IPS-18a (cell line): ENCODE results near the gene C10orf95.

Source experiments
- H3K27ac ChIP-seq: one replicate; pipeline ENCODE4 v1.5.1; 2013; ENCODE audit warnings: low read length
- H3K27me3 ChIP-seq: one replicate; pipeline ENCODE4 v1.6.1; 2013; ENCODE audit warnings: mild to moderate bottlenecking, low read length; ENCODE audit not compliant: control insufficient read depth, insufficient read depth
- H3K36me3 ChIP-seq: one replicate; pipeline ENCODE4 v1.6.1; 2013; ENCODE audit warnings: low read depth, low read length; ENCODE audit not compliant: control insufficient read depth
- H3K4me1 ChIP-seq: one replicate; pipeline ENCODE4 v1.6.1; 2013; ENCODE audit warnings: low read depth, low read length; ENCODE audit not compliant: control insufficient read depth
- H3K4me3 ChIP-seq: one replicate; pipeline ENCODE4 v1.5.1; 2013; ENCODE audit warnings: low read length
- H3K9ac ChIP-seq: one replicate; pipeline ENCODE4 v1.6.1; 2013; ENCODE audit warnings: mild to moderate bottlenecking, low read length, moderate library complexity
- H3K9me3 ChIP-seq: one replicate; pipeline ENCODE4 v1.6.1; 2013; ENCODE audit warnings: low read depth, low read length; ENCODE audit not compliant: control insufficient read depth

C10orf95 gene

DNA sequence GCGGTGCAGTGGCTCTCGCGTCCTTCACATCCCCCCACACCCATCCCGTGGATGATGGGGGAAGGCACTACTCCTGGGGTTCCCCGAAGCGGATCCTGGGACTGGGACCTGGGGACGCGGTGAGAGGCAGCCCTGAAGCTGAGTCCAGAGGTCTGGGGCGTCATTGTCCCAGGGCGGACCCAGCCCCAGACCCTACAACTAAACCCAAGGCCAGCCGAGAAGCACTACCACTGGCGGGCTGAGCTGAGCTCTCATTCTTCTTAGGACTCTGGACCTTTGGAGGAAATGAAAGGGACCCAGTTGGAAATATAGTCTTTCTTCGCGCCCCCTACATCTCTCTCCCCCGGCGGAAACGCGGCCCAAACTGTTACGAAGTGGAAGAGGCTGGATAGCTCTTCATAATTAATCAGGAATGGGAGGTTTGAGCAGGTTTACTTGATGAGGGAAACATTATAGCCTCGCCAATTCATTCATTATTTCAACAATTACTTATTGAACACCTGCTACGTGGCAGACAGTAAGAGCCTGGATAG, 31.1 kb downstream of the C10orf95 start:
- H3K27me3 ChIP-seq: peaks cover 14% of the 10 kb centered on the region
- H3K4me3 ChIP-seq: peak overlapping the region; percentile 84
- H3K36me3 ChIP-seq: peaks cover 3% of the 10 kb centered on the region
- no peak overlapping the region for H3K27ac ChIP-seq
- peak overlapping the region; percentile 63 for H3K9ac ChIP-seq
- H3K9me3 ChIP-seq: no peaks in the 10 kb centered on the region
- peaks cover 5% of the 10 kb centered on the region for H3K4me1 ChIP-seq

GRCh38 chr10:102419269-102420180, 31.8 kb downstream of the C10orf95 start:
- H3K36me3 ChIP-seq: peaks cover 3% of the 10 kb centered on the region
- no peaks in the 10 kb centered on the region for H3K9me3 ChIP-seq
- H3K9ac ChIP-seq: peak overlapping the region; percentile 0
- peak overlapping the region; percentile 84 for H3K4me3 ChIP-seq
- H3K27me3 ChIP-seq: peaks cover 14% of the 10 kb centered on the region
- peaks cover 5% of the 10 kb centered on the region for H3K4me1 ChIP-seq
- H3K27ac ChIP-seq: no peak overlapping the region

DNA sequence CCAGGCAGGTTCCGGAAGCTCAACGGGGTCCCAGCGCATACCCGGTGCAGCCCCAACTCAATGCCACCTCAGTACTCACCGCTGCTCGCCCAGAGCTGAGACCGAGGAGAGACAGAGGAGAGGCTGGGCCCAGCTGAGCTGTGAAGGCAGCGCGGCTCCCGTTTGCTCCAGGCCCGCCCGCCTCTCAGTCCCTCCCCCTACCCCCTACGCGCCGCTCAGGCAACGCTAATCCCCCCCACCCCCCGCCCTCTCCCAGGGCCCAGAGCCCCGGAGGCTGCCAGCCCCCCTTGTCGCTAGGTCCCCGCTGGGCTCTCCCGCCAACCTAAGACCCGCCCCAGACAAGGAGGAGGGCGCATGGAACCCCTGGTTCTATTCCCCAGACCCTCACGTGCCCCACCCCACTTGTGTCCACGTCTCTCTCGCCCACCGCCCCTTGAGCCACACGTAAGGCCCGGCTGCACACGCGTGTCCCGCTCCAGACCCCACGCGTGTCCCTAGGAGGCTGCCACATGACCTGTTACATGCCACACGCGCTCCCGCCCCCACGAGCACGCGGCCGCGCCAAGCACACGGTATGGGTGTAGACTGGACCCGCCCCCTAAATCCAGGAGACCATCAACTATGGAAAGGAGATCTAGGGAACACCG, 32.6 kb downstream of the C10orf95 start, which contains the start of gene PSD:
Gene PSD, minus strand, starts transcription at position 164 of the 647 bp plus-strand sequence. CDS start 1,747 bp downstream, outside the sequence.
- Histone ChIP-seq H3K27ac (no peak within 1 kb of the TSS), H3K4me3 (peak within 1 kb of the TSS; percentile 84), H3K9ac (peak within 1 kb of the TSS; percentile 0)

GRCh38 chr10:102416695-102417094, 34.6 kb downstream of the C10orf95 start:
- H3K9ac ChIP-seq: no peak overlapping the region
- H3K36me3 ChIP-seq: no peaks in the 10 kb centered on the region

More for the DNA sequence above, 32.6 kb downstream of the C10orf95 start, which contains the start of gene PSD:
- peaks cover 14% of the 10 kb centered on the region for H3K27me3 ChIP-seq
- H3K4me1 ChIP-seq: peaks cover 5% of the 10 kb centered on the region
- H3K36me3 ChIP-seq: no peaks in the 10 kb centered on the region
- H3K9me3 ChIP-seq: no peaks in the 10 kb centered on the region

GRCh38 chr10:102416283-102416682, 35.1 kb downstream of the C10orf95 start:
- Histone ChIP-seq H3K9me3 (no peaks in the 10 kb centered on the region), H3K9ac (no peak overlapping the region), H3K27me3 (peaks cover 23% of the 10 kb centered on the region), H3K4me3 (no peak overlapping the region), H3K36me3 (no peaks in the 10 kb centered on the region), H3K4me1 (peaks cover 8% of the 10 kb centered on the region), H3K27ac (no peak overlapping the region)

More at GRCh38 chr10:102416695-102417094, 34.6 kb downstream of the C10orf95 start:
- no peaks in the 10 kb centered on the region for H3K9me3 ChIP-seq
- H3K4me1 ChIP-seq: peaks cover 4% of the 10 kb centered on the region
- H3K27me3 ChIP-seq: peaks cover 19% of the 10 kb centered on the region
- H3K27ac ChIP-seq: no peak overlapping the region
- no peak overlapping the region for H3K4me3 ChIP-seq

DNA sequence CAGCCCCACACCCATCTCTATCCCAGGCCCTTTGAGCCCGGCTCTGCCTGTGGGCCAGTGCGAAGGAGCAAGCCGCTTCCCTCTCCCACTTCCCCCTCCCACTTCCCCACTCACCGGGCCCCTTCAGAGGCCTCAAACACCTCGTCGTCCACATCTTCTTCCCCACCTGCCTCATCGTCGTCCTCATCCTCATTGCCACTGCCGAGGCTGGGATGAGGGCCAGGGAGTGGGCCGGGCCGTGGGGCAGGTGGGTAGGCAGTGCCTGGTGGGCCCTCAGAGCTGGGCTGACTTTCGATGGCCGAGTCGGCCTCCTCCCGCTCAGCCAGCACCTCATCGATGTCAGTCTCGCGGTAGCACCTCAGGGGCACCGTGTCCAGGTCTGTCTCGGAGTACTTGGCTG, 36.6 kb downstream of the C10orf95 start:
- H3K36me3 ChIP-seq: no peaks in the 10 kb centered on the region
- peaks cover 12% of the 10 kb centered on the region for H3K4me1 ChIP-seq
- no peaks in the 10 kb centered on the region for H3K9me3 ChIP-seq
- H3K27ac ChIP-seq: no peak overlapping the region
- H3K9ac ChIP-seq: no peak overlapping the region
- H3K4me3 ChIP-seq: no peak overlapping the region
- H3K27me3 ChIP-seq: peaks cover 38% of the 10 kb centered on the region

GRCh38 chr10:102413806-102414561, 37.4 kb downstream of the C10orf95 start:
- Histone ChIP-seq H3K4me3 (no peak overlapping the region), H3K36me3 (no peaks in the 10 kb centered on the region), H3K27ac (no peak overlapping the region), H3K27me3 (peaks cover 45% of the 10 kb centered on the region), H3K9ac (no peak overlapping the region), H3K9me3 (no peaks in the 10 kb centered on the region), H3K4me1 (peaks cover 16% of the 10 kb centered on the region)

- Histone ChIP-seq H3K4me1 (peaks cover 16% of the 10 kb centered on the region), H3K9ac (no peak overlapping the region), H3K9me3 (no peaks in the 10 kb centered on the region), H3K27me3 (peaks cover 50% of the 10 kb centered on the region), H3K36me3 (no peaks in the 10 kb centered on the region), H3K4me3 (no peak overlapping the region), H3K27ac (no peak overlapping the region)
Observed at GRCh38 chr10:102413053-102413705, 38.2 kb downstream of the C10orf95 start.

- Histone ChIP-seq H3K4me1 (peaks cover 16% of the 10 kb centered on the region), H3K27ac (no peak overlapping the region), H3K4me3 (no peak overlapping the region), H3K9me3 (no peaks in the 10 kb centered on the region), H3K36me3 (no peaks in the 10 kb centered on the region), H3K9ac (no peak overlapping the region), H3K27me3 (peaks cover 54% of the 10 kb centered on the region)
Observed at GRCh38 chr10:102412293-102412692, 39.0 kb downstream of the C10orf95 start.

DNA sequence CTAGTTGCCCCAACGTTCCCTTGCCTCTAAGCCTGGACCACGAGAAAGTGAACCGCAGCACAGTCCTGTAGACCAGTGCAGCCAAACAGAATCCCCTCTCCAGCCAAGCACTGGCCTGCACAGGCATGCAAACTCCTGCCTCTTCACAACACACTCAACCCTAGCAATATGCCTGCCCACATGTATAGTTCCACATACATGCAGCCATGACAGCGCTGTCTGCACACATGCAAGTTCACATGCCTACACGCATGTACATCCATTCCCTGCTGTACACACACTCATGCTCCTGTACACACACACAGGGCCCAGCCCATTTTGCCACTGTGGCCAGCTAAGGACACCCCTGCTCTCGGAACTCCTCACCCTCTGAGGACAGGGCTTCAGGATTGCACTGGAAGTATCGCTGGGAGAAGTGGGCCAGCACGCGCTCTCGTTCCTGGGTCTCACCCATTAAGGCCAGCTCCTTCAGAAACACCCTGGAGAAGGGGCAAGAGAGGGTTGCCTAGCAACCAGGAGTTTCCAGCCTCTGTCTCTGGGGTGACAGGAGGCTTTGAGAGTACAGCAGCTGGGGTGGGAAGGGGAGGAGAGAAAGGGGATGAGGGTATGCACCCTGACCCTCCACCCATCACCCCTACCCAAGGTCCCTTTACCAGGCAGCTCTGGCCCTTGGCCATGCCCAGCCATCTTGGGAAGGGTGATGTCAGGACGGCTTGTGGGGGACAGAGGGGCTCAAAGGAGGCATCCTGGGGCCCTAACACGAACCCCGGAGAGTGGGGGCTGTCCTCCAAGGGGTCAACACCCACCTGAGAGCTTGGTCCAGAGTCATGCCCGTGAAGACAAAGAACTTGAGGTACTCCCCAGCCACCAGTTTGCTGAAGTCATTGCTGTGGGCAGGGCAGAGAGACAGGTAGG, 39.7 kb downstream of the C10orf95 start:
- Histone ChIP-seq H3K9me3 (no peaks in the 10 kb centered on the region), H3K4me3 (peak overlapping the region; percentile 59), H3K4me1 (peaks cover 16% of the 10 kb centered on the region), H3K27me3 (peaks cover 61% of the 10 kb centered on the region), H3K36me3 (no peaks in the 10 kb centered on the region), H3K9ac (no peak overlapping the region), H3K27ac (no peak overlapping the region)
